ENCODE data around the gene COL4A2.

Gene COL4A2

DNA sequence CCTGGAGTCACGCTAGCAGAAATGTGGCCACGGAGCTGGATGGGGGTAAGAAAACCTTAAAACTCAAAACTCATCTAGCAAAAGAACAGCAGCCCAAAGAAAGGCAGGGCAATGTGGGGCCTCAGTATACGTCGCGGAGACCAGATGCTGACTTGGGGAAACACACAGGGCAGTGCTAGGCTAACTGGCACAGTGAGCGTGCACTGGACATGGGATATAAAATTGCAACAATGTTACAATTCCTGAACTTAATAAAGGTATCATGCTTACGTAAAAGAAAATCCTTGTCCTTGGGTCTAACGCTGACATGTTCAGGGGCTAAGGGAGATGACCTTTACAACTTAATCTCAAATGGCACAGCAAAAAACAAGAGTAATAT, 40.7 kb upstream of the COL4A2 start:
- TF ChIP-seq, protein P1, sequence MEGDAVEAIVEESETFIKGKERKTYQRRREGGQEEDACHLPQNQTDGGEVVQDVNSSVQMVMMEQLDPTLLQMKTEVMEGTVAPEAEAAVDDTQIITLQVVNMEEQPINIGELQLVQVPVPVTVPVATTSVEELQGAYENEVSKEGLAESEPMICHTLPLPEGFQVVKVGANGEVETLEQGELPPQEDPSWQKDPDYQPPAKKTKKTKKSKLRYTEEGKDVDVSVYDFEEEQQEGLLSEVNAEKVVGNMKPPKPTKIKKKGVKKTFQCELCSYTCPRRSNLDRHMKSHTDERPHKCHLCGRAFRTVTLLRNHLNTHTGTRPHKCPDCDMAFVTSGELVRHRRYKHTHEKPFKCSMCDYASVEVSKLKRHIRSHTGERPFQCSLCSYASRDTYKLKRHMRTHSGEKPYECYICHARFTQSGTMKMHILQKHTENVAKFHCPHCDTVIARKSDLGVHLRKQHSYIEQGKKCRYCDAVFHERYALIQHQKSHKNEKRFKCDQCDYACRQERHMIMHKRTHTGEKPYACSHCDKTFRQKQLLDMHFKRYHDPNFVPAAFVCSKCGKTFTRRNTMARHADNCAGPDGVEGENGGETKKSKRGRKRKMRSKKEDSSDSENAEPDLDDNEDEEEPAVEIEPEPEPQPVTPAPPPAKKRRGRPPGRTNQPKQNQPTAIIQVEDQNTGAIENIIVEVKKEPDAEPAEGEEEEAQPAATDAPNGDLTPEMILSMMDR (IDR thresholded peaks at IDR 0.05; ENCODE audit: insufficient read depth, low read depth, low read length, missing control alignments) = no peak
- no peak for DNase-seq (ENCODE audit: low read depth)
- H3K4me3 ChIP-seq (ENCODE audit: low read depth, low read length) = no peak overlapping the region

DNA sequence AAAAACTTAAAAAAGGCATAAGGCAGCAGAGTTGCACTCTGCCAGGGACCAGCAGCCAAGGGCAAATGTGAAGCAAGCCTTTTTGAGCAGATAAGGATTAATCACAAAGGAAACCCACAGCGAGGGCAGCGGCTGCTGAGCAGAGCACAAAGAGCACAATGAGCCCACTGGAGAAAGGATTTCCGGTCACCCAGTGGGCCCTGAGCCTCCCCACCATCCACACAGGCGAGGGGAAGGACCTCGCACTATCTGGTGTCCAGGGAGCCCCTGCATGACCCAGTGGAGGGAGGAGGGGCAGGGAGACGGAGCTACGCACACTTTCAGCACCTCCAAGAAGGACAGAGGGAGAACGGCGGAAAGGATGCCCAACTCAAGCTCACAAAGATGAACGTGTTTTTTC, 40.1 kb upstream of the COL4A2 start:
- TF ChIP-seq, protein P1 (IDR thresholded peaks at IDR 0.05; ENCODE audit: insufficient read depth, low read depth, low read length, missing control alignments) = no peak
- no peak overlapping the region for H3K4me3 ChIP-seq (ENCODE audit: low read depth, low read length)
- DNase-seq (ENCODE audit: low read depth) = no peak

DNA sequence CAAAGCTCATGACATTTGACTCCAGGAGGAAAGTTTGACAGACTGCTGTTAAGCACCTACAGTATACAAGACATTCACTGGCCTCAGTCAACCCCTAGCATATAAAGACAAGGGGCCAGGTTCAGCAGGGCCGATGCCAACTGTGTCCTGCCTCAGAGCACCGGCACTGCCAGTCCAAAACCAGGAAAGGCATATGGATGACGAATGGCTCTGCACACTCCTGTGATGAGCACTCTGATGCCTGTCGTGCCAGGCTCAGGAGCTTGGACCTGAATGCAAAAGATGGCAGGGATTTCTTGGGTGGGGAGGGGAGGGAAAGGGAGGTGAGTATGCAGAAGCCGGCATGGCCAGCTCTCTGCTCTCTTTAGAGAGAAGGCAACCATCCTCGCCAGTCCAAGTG, 39.0 kb upstream of the COL4A2 start:
- no peak overlapping the region for H3K4me3 ChIP-seq (ENCODE audit: low read depth, low read length)
- no peak for DNase-seq (ENCODE audit: low read depth)
- TF ChIP-seq, protein P1 (IDR thresholded peaks at IDR 0.05; ENCODE audit: insufficient read depth, low read depth, low read length, missing control alignments) = no peak

DNA sequence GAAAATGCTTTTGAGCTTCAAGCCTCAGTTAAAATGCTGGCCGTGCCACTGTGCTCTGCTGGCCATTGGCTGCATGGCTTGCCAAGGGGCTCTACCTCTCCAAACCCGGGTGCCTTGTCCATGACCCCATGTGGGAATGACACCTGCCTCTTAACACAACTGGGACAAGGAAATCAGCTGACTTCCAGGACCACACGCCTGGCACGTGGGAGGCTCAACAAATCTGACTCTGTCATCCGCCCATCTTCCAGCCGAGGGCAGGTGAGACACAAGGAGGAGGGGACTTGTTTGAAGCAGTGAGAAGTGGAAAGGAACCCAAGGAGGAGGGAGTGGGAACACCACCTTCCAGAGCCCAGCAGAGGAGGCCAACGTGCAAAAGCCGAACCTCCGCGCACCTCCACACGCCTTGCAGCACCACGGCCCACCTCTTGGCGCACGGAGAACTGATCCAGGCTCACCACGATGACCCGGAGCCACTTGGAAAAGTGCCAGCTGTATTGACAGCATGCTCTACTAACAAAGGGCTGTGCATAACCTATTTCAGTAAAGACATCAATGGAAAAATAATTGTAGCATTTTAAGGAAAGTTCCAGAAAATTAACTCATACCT, 38.4 kb upstream of the COL4A2 start:
- H3K4me3 ChIP-seq (ENCODE audit: low read depth, low read length) = no peak overlapping the region
- no peak for DNase-seq (ENCODE audit: low read depth)
- TF ChIP-seq, protein P1 (IDR thresholded peaks at IDR 0.05; ENCODE audit: insufficient read depth, low read depth, low read length, missing control alignments) = no peak

DNA sequence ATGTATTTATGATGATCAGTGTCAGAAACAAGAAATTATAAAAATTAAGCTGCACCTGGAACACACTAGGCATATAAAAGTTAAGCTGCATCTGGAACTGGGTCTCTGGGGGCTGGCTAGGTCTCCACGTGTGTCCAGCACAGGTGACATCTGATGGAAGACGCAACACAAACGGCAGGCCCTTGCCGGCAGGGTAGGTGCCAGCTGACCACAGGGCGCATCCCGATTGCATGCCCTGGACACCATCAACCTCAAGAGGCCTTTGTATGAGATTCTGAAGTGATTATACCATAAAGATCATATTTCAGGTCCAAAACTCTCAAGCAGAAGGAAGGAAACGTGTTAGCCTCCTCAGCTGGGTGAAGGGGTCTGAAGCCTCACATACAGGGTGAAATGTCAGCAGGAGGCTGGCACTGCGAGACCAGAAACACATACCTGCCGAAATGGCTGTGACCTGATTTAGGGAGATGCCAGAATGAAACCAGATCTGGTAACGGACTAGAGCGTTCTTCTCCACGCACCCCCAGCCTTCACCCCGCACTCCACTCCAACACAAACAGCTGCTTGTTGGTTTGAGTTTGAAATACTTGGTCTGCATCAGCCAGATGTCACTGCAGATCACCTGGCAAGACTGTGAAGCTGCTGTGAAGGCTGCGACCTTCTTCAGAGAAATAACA, 37.4 kb upstream of the COL4A2 start:
- no peak for DNase-seq (ENCODE audit: low read depth)
- H3K4me3 ChIP-seq (ENCODE audit: low read depth, low read length) = no peak overlapping the region
- TF ChIP-seq, protein P1 (IDR thresholded peaks at IDR 0.05; ENCODE audit: insufficient read depth, low read depth, low read length, missing control alignments) = no peak

DNA sequence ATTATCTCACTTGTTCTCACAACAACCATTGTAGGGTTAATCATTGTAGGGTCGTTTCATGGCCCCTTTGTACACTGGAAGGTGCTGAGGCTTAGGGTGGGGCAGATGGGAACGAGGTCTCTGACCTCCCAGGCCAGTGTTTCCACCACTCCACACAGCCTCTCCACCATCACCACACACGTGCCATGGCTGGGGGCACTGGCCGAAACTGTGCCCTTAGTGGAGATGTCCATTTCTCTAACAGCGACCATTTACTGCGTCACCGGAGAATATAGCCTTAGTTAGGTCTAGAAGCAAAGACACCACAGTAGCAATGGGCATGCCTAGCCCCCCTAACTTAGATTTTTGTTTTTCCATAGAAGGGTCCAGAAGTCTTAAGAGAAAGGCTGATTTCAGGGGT, 36.6 kb upstream of the COL4A2 start:
- H3K4me3 ChIP-seq (ENCODE audit: low read depth, low read length) = no peak overlapping the region
- TF ChIP-seq, protein P1 (IDR thresholded peaks at IDR 0.05; ENCODE audit: insufficient read depth, low read depth, low read length, missing control alignments) = no peak
- no peak for DNase-seq (ENCODE audit: low read depth)

DNA sequence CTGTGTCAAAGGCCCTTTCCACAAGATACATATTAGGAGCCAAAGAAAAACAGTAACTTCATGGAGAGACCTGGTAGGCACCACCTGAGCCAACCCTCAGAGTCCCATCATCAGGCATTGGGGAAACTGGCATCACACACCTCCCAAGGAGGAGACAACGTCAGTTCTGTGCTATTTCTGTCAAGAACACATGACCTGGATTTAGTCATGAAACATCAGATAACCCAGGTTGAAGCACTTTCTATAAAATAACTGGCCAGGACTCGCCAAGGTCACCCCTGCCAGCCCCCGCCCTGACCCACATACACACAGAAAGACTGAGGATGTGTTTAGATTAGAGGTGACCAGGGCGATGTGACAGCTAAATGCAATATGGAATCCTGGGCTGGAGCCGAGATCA, 35.8 kb upstream of the COL4A2 start:
- DNase-seq (ENCODE audit: low read depth) = no peak
- H3K4me3 ChIP-seq (ENCODE audit: low read depth, low read length) = no peak overlapping the region
- TF ChIP-seq, protein P1 (IDR thresholded peaks at IDR 0.05; ENCODE audit: insufficient read depth, low read depth, low read length, missing control alignments) = no peak
